HG03432 (cell line): Measurements from ENCODE around the gene ATP1A3.
"Not testable (repeated sequence)": the region's sequence is repeated elsewhere in the genome, so short reads cannot be mapped to it uniquely, and the experiment has no call there.

Experiments
- ATAC-seq: cut with Tn5 transposase; IDR thresholded peaks from one replicate; pipeline ENCODE4 v1.9.1; 2021; ENCODE audit warnings: mild to moderate bottlenecking, moderate library complexity; ENCODE audit not compliant: unreplicated experiment

ATP1A3 gene

DNA sequence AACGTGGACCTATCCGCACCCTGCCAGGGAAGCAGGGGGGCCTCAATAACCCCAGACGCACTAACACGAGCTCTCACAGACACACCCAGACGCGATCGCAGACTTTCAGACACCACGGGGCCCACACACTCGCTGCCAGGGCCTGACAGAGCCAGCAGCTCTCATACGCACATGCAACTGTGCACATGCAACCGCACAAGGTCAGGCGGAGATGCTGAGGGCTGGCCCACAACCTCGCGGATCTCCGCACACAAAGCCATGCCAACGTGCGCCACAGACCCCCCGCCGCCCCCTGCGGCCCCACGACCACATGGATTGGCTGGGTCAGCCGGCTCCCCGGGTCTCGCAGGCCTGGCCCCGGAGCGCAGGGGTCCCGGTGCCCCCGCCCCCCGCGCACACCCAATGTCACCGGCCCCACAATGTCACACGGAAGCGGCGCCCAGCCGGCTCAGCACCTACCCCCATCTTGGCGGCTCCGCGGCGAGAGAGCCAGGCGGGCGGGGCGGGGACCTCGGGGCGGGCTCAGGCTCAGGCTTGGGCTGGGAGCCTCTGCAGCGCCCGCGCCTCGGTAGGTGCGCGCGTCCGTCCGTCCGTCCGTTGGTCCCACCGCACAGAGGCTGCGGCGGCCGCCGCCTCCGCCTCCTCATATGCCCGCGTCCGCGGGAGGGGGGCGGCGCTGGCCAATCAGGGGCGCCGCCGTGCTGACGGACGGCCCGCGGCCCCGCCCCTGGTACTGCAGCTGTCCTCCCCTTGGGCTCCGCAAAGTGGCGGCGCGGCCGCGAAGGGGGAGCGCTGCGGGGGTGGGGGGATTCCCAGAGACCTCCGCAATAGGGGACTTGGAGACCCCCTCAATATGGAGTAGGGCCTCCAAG, at the start of gene ATP1A3:
ATP1A3 (minus strand) TSS at position 619 of the 872 bp plus-strand sequence; CDS start at position 465, 154 bp downstream.
- no peak for ATAC-seq

DNA sequence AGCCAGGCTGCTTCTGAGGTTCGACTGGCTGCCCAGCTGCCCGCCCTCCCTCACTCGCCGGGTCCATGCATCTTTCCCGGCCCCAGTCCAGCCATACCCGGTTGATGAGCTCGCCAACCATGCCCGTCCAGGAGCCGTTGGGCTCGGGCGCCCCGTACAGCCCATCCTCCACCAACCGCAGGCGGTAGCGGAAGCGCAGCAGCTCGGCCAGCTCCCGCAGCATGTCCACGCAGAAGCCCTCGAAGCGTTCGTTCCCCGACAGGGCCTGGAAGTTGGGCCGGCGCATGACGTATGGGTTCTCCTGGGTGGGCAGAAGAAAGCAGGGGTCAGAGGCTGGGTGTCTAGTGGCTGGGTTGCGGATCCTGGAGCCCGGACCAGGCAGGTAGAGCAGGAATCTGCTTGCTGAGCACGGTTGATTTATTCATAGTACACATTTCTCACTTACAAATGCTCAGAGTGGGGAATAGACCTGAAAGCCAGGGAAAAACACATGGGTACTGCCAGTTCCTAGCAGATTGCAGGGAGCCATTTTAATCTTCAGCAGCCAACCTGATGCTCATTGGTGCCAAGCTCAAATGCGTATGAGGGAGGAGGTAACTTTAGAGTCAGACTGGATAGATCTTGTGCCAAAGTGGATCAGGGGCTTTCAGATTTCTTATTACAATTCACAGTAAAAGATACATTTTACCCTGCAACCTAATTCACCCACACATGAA, 48.6 kb upstream of the ATP1A3 start:
- ATAC-seq = no peak

DNA sequence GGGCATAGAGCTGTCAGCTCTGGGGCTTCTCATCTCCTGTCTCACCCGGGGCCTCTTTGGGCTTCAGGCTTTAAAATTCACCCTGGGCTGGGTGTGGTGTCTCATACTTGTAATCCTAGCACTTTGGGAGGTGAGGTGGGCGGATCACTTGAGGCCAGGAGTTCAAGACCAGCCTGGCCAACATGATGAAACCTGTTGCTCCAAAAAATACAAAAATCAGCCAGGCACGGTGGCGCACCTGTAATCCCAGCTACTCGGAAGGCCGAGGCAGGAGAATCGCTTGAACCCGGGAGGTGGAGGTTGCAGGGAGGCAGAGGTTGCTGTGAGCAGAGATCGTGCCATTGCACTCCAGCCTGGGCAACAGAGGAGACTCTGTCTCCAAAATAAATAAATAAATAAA, 46.5 kb upstream of the ATP1A3 start:
- ATAC-seq = not testable (repeated sequence)

DNA sequence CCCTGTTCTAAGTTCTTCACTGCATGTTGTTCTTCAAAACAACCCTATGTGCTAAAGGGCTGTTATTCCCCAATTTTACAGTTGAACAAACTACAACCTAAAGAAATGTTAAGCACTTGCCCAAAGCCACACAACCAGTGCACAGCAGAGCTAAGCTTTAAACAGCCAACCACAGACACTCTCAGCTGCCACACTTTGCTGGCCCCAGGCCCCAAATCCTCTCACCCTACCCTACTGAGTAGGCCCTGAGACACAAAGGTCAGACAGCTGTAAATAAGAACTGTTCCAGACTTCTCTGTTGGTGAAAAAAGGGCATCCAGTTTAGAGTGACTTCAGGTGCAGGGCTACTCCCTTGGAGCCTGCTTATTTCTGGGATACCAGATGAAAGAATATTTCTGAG, 46.0 kb upstream of the ATP1A3 start:
- no peak for ATAC-seq

DNA sequence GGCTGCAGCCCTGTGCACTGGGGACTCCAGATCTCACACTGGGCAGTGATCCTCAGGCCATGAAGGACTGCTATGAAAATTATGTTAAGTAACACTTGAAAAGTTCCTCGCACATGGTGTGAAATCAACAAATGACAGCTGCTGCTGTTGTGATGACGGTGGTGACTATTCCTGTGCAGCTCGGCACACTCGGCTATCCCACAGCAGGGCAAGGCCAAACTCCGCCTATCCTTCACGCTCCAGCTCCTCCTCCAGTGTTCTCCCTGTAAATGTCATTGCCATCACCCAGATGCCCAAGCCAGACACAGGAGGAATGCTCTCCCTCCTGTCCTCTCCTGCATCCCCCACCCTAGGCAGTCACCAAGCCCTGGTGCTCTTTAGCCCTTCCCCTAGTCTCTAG, 44.6 kb upstream of the ATP1A3 start:
- ATAC-seq = no peak

DNA sequence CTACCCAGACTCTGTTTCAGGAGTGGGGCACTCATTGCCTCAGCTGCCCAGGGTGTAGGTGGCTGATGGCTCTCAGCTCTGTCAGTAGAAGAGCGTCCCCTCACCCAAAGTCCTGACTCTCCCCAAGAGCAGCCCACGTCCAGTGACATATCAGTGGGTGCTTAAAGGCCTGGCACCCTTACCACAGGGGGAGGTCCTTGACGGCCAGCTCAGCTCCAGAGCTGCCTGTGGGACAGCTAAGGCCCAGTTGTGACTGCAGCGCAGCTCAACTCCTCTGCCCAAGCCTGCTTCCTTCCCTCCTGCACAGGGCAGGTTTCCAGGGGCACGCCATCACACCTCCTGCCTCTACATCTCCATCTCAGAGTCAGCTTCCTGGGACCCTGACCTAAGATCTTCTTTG, 43.6 kb upstream of the ATP1A3 start:
- ATAC-seq = no peak

DNA sequence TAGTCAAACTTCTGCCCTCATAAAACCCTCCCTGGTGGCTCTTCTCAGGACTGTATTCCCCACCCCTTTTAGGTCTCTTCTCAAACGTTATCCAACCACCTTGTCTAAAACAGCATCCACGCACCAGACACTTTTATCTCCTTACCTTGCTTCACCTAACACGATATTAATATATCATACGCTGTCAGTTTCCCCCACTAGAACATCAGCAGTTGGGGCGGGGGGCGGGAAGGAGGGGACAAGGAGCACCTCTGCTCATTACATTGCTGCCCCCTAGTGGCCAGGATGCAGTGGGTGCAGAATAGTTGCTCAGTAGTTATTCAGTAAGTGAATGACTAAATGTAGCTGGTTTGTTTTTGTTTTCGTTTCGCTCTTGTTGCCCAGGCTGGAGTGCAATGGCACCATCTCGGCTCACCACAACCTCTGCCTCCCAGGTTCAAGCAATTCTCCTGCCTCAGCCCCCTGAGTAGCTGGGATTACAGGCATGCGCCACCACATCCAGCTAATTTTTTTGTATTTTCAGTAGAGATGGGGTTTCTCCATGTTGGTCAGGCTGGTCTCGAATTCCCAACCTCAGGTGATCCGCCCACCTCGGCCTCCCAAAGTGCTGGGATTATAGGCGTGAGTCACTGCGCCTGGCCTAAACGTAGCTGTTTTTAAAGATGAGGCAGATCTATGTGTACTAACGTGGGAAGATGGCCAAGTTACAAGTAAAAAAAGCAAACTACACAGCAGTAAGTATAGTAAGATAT, 40.8 kb upstream of the ATP1A3 start:
- not testable (repeated sequence) for ATAC-seq

DNA sequence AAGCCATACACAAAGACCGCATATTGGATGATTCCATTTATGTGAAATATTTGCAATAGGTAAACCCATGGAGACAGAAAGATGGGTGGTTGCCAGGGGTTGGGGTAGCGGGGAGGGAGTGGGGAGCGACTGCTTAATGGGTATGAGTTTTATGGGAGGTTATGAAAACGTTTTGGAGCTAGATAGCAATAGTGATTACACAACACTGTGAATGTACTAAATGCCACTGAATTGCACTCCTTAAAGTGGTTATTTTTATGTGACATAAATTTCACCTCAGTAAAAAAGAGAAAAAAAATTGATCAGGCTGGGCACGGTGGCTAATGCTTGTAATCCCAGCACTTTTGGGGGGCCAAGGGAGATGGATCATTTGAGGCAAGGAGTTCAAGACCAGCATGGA, 39.4 kb upstream of the ATP1A3 start:
- no peak for ATAC-seq

DNA sequence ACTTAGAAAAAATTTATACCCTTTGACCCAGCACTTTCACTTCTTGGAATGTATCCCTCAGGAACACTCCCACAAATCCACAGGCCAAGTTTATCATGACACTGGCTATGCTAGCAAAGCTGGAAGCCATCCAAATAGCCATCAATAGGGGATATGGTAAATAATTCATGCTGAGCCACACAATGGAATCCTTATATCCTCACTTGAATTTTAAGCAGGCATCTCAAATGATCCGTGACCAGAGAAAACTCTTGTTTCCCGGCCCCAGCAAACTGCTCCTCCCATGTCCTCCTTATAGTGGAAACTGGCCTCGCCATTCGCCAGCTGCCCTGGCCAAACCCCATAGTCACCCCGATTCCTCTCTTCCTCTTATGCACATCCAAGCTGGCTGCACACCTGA, 38.4 kb upstream of the ATP1A3 start:
- no peak for ATAC-seq

DNA sequence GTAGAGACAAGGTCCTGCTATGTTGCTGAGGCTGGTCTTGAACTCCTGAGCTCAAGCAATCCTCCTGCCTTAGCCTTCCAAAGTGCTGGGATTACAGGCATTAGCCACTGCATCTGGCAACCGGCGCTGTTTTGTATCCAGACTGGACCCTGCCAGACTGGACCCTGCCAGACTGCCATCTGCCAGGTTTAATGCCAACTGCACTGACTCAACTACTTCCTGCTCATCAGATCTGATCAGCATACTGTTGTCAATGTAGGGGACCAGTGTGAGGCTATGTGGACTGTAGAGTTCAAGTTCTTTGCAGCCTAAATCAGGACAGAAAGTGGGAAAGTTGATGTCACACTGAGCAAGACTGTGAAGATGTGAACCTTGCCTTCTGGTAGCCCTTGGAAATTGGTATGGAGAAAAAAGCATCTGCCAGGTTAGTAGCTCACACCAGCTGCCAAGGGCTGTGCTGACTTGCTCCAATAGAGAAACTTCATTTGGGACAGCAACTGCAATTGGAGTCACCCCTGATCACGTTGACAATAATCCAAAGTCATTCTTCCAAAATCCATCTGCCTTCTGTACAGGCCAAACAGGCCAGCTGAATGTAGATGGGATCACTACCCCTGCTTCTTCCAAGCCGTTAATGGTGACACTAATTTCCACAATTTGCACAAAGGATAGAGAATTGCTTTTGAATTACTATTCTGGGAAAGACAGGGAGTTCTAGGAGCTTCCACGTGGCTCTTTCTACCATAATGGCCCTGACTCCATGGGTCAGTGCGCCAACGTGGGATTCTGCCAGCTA, 36.8 kb upstream of the ATP1A3 start:
- ATAC-seq = no peak

DNA sequence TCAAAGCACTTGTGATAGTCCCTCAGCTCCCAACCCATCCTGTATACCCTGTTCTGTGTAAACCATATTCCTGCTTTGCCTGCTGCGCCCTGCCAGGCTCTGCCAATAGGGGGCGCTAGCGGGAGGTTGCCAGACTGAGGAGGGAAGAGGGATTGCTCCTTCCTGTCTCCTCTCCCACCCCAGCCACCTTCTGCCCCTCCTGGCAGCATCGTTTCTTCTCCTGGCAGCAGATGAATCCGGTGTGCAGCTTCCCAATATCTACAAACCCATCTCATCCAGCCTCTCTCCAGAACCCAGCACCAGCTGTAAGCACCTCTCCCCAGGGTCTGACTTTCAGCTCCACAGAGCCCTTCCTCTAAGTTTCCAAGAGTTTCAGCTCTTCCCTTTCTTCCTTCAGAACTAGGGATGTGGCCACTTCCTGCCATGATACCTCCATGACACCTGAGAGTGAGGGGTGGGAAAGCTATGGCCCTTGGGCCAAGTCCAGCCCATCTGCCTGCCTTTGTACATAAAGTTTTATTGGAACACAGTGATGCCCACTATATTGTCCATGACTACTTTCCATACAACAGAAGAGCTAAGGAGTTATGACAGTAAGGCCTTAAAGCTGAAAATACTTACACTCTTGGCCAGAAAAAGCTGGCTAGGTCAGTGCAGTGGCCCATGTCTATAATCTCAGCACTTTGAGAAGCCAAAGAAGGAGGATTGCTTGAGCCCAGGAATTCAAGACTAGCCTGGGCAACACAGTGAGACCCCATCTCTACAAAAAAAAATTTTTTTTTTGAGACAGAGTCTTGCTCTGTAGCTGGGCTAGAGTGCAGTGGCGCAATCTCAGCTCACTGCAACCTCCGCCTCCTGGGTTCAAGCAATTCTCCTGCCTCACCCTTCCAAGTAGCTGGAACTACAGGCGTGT, 34.5 kb upstream of the ATP1A3 start:
- no peak for ATAC-seq

DNA sequence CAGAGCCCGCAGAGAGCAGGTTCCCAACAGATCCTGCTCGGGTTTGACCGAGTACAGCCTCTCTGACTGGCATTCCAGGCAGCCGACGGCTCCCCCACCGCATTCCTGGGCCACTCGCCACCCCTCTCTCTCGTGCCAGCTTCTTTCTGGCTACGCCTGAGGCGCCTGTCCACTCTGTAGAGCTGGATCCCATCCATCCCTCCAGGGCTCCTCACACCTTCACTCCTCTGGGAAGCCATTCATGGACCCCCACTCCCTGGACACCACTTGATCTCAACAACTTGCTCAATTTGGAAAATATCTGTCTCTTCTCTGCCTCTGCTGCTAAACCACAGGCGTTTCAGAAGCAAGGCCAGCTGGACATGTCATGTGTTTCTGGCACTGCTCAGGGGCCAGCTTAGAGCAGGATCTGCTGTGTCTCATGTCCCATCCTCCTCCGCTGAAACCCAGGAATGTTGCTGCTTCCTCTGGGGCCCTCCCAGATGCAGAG, 30.6 kb upstream of the ATP1A3 start:
- no peak for ATAC-seq

DNA sequence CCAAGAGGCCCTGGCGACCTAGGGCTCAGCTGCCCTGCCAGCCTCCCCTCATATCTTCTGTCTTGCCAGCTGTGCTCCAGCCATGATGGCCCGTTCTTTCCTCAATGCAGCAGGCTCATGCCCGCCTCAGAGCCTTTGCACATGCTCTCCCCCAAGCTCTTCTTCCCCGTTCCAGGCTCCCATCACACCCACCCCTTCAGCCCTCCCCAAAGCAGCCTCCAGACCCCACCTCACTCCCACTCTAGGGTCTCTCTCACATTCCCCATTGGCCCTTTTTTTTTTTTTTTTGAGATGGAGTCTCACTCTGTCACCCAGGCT, 29.9 kb upstream of the ATP1A3 start:
- ATAC-seq = no peak

DNA sequence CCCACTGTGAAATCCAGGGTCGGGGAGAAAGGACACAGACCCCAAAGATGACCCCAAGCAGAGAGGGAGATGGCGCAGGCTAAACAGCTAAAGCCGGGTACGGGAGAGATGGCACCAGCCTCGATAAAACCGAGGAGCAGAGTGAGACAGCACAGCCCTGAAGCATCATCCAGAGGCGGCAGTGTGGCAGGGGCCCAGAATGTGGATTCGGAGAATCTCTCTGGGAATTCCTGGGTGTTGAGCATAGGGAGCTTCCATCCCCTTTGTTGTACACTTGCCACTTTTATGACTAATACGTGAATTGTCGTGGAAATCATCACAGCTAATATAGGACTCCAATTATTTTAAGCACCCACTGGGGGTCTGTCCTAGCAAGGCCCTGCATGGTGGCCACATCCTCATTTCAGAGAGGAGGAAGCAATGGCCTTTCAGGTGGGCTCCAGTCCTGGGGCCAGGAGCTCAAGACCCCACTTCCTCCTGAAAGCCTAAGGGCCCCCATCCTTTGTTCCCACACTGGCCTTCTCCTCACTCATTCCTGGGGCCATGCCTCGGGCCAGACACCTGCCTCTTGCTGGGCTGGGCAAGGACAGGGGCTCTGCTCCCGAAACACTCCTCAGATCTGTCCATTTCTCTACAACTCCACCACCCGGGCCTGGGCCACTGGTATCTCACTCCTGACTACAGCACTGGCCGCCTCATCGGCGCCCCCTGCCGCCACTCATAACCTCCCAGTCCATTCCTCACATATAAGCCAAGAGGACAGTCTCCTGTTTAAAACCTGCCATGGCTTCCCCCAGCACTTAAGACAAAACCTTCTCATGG, 29.3 kb upstream of the ATP1A3 start:
- no peak for ATAC-seq

DNA sequence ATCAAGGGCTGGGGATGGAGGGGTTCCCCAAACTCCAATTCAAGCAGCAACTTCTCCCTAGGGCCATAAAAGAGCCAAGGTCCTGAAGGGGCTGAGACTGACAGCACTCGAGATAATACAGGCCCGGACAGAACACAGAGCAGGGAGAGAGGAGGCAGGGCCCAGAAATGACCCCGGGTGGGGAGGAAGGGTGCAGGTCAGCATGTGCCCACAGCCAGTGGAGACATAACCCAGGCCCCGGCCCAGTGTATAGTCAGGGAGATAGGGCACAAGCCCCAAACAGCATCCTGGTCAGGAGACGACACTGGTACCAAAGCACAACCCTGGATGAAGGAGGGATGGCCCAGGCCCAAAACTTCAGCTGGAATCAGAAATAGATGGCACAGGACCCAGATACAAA, 28.6 kb upstream of the ATP1A3 start:
- no peak for ATAC-seq

DNA sequence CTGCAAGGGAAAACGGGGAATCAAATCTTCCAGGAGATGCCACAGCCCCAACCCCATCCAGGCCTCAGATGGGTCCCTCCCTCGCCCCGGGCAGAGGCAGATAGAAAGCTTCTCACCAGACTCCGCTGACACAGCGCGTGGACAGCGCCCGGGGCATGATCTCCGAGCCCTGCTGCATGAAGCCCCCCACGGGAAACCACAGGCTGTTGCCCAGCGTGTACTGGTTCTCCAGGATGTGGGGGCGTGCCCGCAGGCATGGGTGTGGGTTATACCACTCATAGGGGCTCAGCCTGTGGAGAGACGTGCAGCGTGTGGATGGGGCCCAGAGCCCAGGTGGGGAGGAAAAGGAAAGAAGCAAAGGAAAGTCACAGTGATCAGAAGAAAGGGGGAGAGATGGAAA, 27.2 kb upstream of the ATP1A3 start:
- no peak for ATAC-seq

DNA sequence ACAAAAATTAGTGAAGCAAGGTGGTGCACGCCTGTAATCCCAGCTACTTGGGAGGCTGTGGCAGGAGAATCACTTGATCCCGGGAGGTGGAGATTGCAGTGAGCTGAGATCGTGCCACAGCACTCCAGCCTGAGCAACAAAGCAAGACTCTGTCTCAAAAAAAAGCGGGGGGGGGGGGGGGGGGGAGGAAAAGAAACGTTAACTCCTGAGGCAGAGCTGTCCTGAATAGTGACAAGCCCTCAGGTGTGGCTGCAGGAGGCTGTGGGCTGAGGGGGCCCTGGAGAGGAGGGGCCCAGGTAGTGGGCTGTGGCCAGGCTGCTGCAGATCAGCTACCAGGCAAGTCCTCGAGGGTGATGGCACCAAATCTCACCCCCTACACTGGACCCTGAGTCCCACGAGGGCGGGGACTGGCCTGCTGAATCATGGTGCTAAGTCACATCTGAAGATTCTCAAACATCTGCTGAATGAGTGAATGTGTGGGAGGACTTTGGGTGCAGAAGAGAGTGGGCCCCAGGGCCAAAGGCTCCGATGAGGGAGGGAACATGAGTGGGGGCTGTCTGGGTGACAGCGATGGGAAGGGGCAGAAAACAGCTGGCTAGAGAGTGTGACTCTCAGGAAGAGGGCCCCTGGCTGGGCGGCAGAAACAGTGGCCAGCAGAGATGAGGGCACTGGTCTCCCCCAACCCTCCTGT, 24.6 kb upstream of the ATP1A3 start:
- no peak for ATAC-seq

DNA sequence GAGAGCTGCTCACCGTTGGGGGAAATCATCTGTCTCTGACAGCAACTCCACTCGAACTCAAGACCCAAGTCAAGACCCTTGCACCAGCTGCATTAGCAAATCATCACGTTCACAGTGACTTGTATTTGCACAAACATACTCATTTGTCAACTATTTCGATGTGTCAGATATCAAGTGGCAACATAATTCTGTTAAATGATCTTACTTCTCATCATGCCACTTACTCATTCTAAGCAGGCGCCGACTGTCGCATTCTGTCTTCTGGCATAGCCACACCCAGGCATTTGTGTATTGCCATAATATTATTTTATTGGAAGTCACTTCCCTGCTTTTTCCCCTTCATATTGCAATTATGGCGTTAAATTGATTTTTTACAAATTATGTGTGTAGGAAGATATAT, 23.0 kb upstream of the ATP1A3 start:
- no peak for ATAC-seq
